ENCODE measurements around the gene MCUB.
A peak's percentile ranks its signal among the peaks of the same experiment; 100 is the strongest.

Gene MCUB

GRCh38 chr4:109719604-109720003 lies 159.6 kb downstream of the MCUB start:
- no peak for DNase-seq (ENCODE audit: low read depth)
- TF ChIP-seq, protein P1, sequence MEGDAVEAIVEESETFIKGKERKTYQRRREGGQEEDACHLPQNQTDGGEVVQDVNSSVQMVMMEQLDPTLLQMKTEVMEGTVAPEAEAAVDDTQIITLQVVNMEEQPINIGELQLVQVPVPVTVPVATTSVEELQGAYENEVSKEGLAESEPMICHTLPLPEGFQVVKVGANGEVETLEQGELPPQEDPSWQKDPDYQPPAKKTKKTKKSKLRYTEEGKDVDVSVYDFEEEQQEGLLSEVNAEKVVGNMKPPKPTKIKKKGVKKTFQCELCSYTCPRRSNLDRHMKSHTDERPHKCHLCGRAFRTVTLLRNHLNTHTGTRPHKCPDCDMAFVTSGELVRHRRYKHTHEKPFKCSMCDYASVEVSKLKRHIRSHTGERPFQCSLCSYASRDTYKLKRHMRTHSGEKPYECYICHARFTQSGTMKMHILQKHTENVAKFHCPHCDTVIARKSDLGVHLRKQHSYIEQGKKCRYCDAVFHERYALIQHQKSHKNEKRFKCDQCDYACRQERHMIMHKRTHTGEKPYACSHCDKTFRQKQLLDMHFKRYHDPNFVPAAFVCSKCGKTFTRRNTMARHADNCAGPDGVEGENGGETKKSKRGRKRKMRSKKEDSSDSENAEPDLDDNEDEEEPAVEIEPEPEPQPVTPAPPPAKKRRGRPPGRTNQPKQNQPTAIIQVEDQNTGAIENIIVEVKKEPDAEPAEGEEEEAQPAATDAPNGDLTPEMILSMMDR (conservative IDR thresholded peaks at IDR 0.05; ENCODE audit: control insufficient read depth, insufficient read depth, low read depth, low read length) = no peak
- H3K4me3 ChIP-seq (ENCODE audit: control insufficient read depth, low read depth, low read length) = no peak overlapping the region

DNA sequence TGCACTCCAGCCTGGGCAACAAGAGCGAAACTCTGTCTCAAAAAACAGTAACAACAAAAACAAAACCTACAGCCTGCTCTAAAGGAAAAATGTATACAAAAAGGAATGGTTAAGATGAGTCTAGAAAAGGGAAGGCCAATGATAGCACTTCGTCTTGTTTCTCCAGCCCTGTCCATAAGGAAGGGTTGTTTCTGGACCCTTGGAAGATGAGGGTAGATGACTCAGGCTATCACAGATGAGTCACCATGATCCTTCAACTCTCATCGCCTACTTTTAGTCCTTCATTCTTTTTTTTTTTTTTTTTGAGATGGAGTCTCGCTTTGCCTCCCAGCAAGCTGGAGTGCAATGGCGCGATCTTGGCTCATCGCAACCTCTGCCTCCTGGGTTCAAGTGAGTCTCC lies 161.0 kb downstream of the MCUB start:
- peak; percentile 72 for DNase-seq (ENCODE audit: low read depth)
- no peak overlapping the region for H3K4me3 ChIP-seq (ENCODE audit: control insufficient read depth, low read depth, low read length)
- TF ChIP-seq, protein P1 (conservative IDR thresholded peaks at IDR 0.05; ENCODE audit: control insufficient read depth, insufficient read depth, low read depth, low read length) = no peak

DNA sequence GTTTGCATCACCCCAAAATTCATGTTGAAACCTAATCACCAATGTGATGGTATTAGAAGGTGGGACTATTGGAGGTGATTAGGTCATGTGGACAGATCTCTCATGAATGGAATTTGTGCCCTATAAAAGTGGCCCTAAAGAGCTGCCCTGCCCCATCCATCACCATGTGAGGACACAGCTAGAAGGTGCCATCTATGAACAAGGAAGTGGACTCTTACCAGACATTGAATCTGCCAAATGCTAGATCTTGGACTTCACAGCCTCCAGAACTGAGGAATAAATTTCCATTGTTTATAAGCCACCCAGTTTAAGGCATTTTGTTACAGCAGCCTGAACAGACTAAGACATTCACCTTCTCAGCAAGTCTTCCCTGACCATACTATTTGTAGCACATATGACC lies 162.3 kb downstream of the MCUB start:
- no peak overlapping the region for H3K4me3 ChIP-seq (ENCODE audit: control insufficient read depth, low read depth, low read length)
- TF ChIP-seq, protein P1 (conservative IDR thresholded peaks at IDR 0.05; ENCODE audit: control insufficient read depth, insufficient read depth, low read depth, low read length) = no peak
- DNase-seq (ENCODE audit: low read depth) = no peak

- no peak for DNase-seq (ENCODE audit: low read depth)
- no peak overlapping the region for H3K4me3 ChIP-seq (ENCODE audit: control insufficient read depth, low read depth, low read length)
- TF ChIP-seq, protein P1 (conservative IDR thresholded peaks at IDR 0.05; ENCODE audit: control insufficient read depth, insufficient read depth, low read depth, low read length) = no peak
Measured at GRCh38 chr4:109723110-109723509, 163.1 kb downstream of the MCUB start.

- H3K4me3 ChIP-seq (ENCODE audit: control insufficient read depth, low read depth, low read length) = no peak overlapping the region
- TF ChIP-seq, protein P1 (conservative IDR thresholded peaks at IDR 0.05; ENCODE audit: control insufficient read depth, insufficient read depth, low read depth, low read length) = no peak
- DNase-seq (ENCODE audit: low read depth) = no peak
Measured at GRCh38 chr4:109728385-109728784, 168.3 kb downstream of the MCUB start.

DNA sequence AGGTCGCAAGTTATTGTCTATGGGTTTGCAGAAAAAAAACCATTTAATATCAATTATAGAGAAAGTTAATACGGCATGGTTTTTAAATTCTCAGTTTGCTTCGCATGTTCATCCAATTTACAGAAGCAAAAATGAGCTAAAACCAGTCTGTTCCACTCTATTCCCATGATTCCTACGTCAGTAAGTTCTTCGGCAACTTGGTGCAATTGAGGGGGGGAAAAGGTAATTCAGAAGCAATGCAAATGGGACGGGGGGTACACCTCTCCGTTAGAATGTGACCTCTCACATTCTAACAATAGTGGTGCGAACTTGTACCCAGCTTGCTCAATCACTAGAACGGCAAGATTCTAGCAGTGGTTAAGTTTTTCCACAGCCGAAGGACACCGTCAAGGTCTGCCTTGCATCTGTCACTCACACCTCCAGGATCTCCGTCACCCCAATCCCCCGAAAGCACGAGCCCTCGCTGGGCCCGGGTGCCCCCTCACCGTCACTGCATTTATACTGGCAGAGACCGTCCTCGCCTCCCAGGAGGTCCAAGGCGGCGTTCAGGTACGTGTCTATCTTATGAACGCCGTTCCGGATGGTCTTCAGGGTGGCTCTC lies 169.2 kb downstream of the MCUB start:
- H3K4me3 ChIP-seq (ENCODE audit: control insufficient read depth, low read depth, low read length) = peak overlapping the region; percentile 92
- no peak for DNase-seq (ENCODE audit: low read depth)
- TF ChIP-seq, protein P1 (conservative IDR thresholded peaks at IDR 0.05; ENCODE audit: control insufficient read depth, insufficient read depth, low read depth, low read length) = no peak

All from fibroblast of mammary gland (primary cell).